ENCODE measurements around the gene SPATA2L. TPM values are rescaled to one million over a fixed set of nuclear protein-coding genes. Genes with fewer than 3 reads are reported as not detected.
A peak's percentile ranks its signal among the peaks of the same experiment; 100 is the strongest.
"Not testable (repeated sequence)": the region's sequence is repeated elsewhere in the genome, so short reads cannot be mapped to it uniquely, and the experiment has no call there.

The SPATA2L gene
- total and polyA plus RNA-seq, 3 experiments from 2014 or later, result 7.0 to 10.3 (median 7.6) TPM

DNA sequence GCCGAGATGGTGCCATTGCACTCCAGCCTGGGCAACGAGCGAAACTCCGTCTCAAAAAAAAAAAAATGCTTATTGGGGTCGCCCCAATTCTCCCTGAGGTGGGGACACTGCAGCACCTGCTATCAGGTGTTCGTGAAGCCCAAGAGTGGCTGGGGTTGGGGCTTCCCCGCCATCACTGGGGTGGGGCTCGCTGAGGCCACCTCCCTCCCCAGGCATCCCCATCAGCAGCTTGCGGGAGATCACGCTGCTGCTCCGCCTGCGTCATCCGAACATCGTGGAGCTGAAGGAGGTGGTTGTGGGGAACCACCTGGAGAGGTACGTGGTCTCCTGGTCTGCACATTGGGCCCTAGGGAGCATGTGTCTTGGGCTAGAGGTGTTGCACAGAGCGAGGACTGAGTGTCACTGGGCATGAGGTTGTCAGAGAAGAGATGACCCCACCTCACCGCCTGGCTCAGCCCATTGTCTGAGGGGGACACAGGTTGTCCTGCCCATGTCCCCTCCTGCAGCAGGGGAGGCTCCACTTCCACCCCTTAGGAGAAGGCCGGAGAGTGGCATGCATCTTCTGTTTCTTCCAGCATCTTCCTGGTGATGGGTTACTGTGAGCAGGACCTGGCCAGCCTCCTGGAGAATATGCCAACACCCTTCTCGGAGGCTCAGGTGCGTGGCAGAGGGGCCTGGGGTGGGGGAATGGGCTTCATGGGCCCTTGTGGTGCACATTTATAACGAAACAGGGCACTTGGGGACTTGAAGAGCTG, 10.1 kb downstream of the SPATA2L start:
- Mint-ChIP-seq H3K4me1 (peaks cover 9 to 28% (median 15%) of the 10 kb centered on the region in 3 donors), H3K9me3 (no peaks in the 10 kb centered on the region), H3K36me3 (peaks cover 0 to 50% (median 2%) of the 10 kb centered on the region in 3 donors), H3K27ac (no peak overlapping the region), H3K27me3 (no peaks in the 10 kb centered on the region), H3K4me3 (peak overlapping the region in 1 of 7 donors; percentile 66)
- POLR2A ChIA-PET, result no interaction called here
- Histone ChIP-seq H3K36me3 (ENCODE audit: insufficient read depth, low read length) (peaks cover 15% of the 10 kb centered on the region), H3K27ac (ENCODE audit: low read depth, low read length) (no peak overlapping the region), H3K9me3 (ENCODE audit: low read length) (no peaks in the 10 kb centered on the region), H3K4me3 (ENCODE audit: low read length) (no peak overlapping the region), H3K27me3 (ENCODE audit: insufficient read depth, low read length, poor library complexity, severe bottlenecking) (no peaks in the 10 kb centered on the region), H3K4me1 (ENCODE audit: insufficient read depth, low read length) (peaks cover 16% of the 10 kb centered on the region)
- CTCF ChIA-PET, result interaction anchor here (1.3 kb wide), 1 partner anchor 9 kb away, joined by 3 read pairs; no protein-coding TSS in a partner anchor
- DNase-seq, result no peak

DNA sequence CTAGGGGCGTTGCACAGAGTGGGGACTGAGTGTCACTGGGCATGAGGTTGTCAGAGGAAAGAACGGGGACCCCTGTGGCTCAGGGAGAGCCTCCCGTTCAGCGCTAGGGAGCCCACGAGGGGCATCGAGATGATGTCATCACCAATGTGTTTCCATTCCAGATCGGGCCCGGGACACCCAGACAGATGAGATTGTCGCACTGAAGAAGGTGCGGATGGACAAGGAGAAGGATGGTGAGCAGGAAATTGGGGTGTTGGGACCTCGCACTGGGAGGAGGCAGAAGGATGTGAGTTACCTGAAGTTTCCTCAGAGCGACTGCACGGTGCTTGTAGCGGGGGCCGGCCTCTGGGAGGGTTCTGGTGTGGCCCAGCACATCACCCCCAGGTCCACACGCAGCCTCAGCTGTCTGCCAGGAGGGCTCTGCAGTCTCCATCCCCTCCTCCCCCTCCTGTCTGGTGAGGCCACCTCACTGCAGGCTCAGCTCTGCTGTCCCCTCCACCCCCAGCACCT, 11.1 kb downstream of the SPATA2L start:
- peaks cover 0 to 49% (median 2%) of the 10 kb centered on the region in 3 donors for H3K36me3 Mint-ChIP-seq

GRCh38 chr16:89689621-89690020, 11.9 kb downstream of the SPATA2L start:
- H3K36me3 Mint-ChIP-seq, result peaks cover 0 to 41% (median 2%) of the 10 kb centered on the region in 3 donors
- H3K4me3 Mint-ChIP-seq; H3K4me3 ChIP-seq (ENCODE audit: low read length); H3K27ac Mint-ChIP-seq; H3K9me3 Mint-ChIP-seq; POLR2A ChIA-PET; H3K27me3 Mint-ChIP-seq; H3K9me3 ChIP-seq (ENCODE audit: low read length); DNase-seq; H3K27ac ChIP-seq (ENCODE audit: low read depth, low read length); H3K27me3 ChIP-seq (ENCODE audit: insufficient read depth, low read length, poor library complexity, severe bottlenecking): not testable (repeated sequence)
- CTCF ChIA-PET, result interaction anchor here (2.6 kb wide), 1 partner anchor 10 kb away, joined by 16 read pairs; no protein-coding TSS in a partner anchor
- peaks cover 12% of the 10 kb centered on the region for H3K4me1 ChIP-seq (ENCODE audit: insufficient read depth, low read length)
- H3K36me3 ChIP-seq (ENCODE audit: insufficient read depth, low read length), result peaks cover 15% of the 10 kb centered on the region
- peaks cover 8 to 21% (median 12%) of the 10 kb centered on the region in 3 donors for H3K4me1 Mint-ChIP-seq

More for the DNA sequence above, 11.1 kb downstream of the SPATA2L start:
- DNase-seq, result no peak
- ChIA-PET CTCF (interaction anchor here (2.6 kb wide), 1 partner anchor 10 kb away, joined by 16 read pairs; no protein-coding TSS in a partner anchor), POLR2A (no interaction called here)
- Histone ChIP-seq H3K27ac (ENCODE audit: low read depth, low read length) (no peak overlapping the region), H3K4me1 (ENCODE audit: insufficient read depth, low read length) (peaks cover 12% of the 10 kb centered on the region), H3K27me3 (ENCODE audit: insufficient read depth, low read length, poor library complexity, severe bottlenecking) (no peaks in the 10 kb centered on the region), H3K36me3 (ENCODE audit: insufficient read depth, low read length) (peaks cover 15% of the 10 kb centered on the region), H3K9me3 (ENCODE audit: low read length) (no peaks in the 10 kb centered on the region), H3K4me3 (ENCODE audit: low read length) (no peak overlapping the region)
- Mint-ChIP-seq H3K27me3 (no peaks in the 10 kb centered on the region), H3K4me3 (peak overlapping the region in 1 of 7 donors; percentile 24), H3K9me3 (no peaks in the 10 kb centered on the region), H3K27ac (peak overlapping the region in 1 of 8 donors; percentile 69), H3K4me1 (peaks cover 8 to 24% (median 12%) of the 10 kb centered on the region in 3 donors)

GRCh38 chr16:89689142-89689541, 12.4 kb downstream of the SPATA2L start:
- no peak overlapping the region for H3K27ac ChIP-seq (ENCODE audit: low read depth, low read length)
- H3K36me3 ChIP-seq (ENCODE audit: insufficient read depth, low read length), result peaks cover 15% of the 10 kb centered on the region
- DNase-seq, result no peak
- H3K4me1 ChIP-seq (ENCODE audit: insufficient read depth, low read length), result peaks cover 12% of the 10 kb centered on the region
- H3K36me3 Mint-ChIP-seq, result peaks cover 0 to 41% (median 2%) of the 10 kb centered on the region in 3 donors
- no peaks in the 10 kb centered on the region for H3K9me3 Mint-ChIP-seq
- no peaks in the 10 kb centered on the region for H3K9me3 ChIP-seq (ENCODE audit: low read length)
- no peak overlapping the region for H3K4me3 ChIP-seq (ENCODE audit: low read length)
- POLR2A ChIA-PET, result no interaction called here
- no peaks in the 10 kb centered on the region for H3K27me3 ChIP-seq (ENCODE audit: insufficient read depth, low read length, poor library complexity, severe bottlenecking)
- no peak overlapping the region for H3K27ac Mint-ChIP-seq
- H3K27me3 Mint-ChIP-seq, result no peaks in the 10 kb centered on the region
- no peak overlapping the region for H3K4me3 Mint-ChIP-seq
- peaks cover 8 to 21% (median 12%) of the 10 kb centered on the region in 3 donors for H3K4me1 Mint-ChIP-seq
- CTCF ChIA-PET, result interaction anchor here (2.6 kb wide), 1 partner anchor 11 kb away, joined by 16 read pairs; no protein-coding TSS in a partner anchor

DNA sequence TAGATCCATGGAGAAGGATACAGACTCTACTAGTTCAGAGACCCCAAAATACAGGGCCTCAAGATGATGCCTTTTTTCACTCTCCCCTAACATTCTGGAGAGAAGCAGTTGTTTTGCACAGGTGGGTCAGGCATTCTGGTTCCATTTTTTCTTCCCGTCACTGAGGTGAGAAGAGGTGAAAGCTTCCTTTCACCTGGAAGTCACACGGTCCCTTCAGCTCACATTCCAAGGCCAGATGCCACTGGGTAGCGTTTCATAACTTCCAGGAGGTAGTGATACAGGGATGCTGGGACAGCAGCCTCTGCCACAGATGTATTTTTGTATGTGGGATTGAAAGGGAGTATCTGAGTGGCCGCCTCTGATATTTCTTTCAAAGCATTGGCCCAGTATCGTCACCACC, 13.1 kb downstream of the SPATA2L start:
- POLR2A ChIA-PET, result no interaction called here
- H3K4me3 ChIP-seq (ENCODE audit: low read length), result no peak overlapping the region
- Mint-ChIP-seq H3K36me3 (peaks cover 0 to 33% (median 2%) of the 10 kb centered on the region in 3 donors), H3K27ac (peak overlapping the region in 2 of 8 donors; percentile 46 to 60), H3K4me3 (peak overlapping the region in 6 of 7 donors; percentile 61 to 92 (median 83)), H3K27me3 (no peaks in the 10 kb centered on the region), H3K4me1 (peaks cover 8 to 21% (median 12%) of the 10 kb centered on the region in 3 donors), H3K9me3 (no peaks in the 10 kb centered on the region)
- H3K27me3 ChIP-seq (ENCODE audit: insufficient read depth, low read length, poor library complexity, severe bottlenecking), result no peaks in the 10 kb centered on the region
- peaks cover 12% of the 10 kb centered on the region for H3K36me3 ChIP-seq (ENCODE audit: insufficient read depth, low read length)
- H3K9me3 ChIP-seq (ENCODE audit: low read length), result no peaks in the 10 kb centered on the region
- H3K27ac ChIP-seq (ENCODE audit: low read depth, low read length), result no peak overlapping the region
- no peak for DNase-seq
- CTCF ChIA-PET, result interaction anchor here (2.6 kb wide), 1 partner anchor 12 kb away, joined by 16 read pairs; no protein-coding TSS in a partner anchor
- H3K4me1 ChIP-seq (ENCODE audit: insufficient read depth, low read length), result peaks cover 12% of the 10 kb centered on the region

GRCh38 chr16:89687092-89687940, 14.2 kb downstream of the SPATA2L start:
- Mint-ChIP-seq H3K27ac (peak overlapping the region; percentile 61 to 85 (median 72)), H3K27me3 (no peaks in the 10 kb centered on the region), H3K36me3 (peaks cover 0 to 25% (median 2%) of the 10 kb centered on the region in 3 donors), H3K4me3 (peak overlapping the region; percentile 80 to 95 (median 84)), H3K9me3 (no peaks in the 10 kb centered on the region), H3K4me1 (peaks cover 8 to 21% (median 12%) of the 10 kb centered on the region in 3 donors)
- ChIA-PET POLR2A (interaction anchor here (0.5 to 2.1 kb wide), 4 partner anchors 12 to 338 kb away, joined by 3 to 7 read pairs (median 3); partner anchors contain the start of genes CHMP1A and SPATA33), CTCF (interaction anchor here (1.5 to 2.4 kb wide), 2 partner anchors 10 to 12 kb away, joined by 4 to 17 read pairs; no protein-coding TSS in a partner anchor)
- Histone ChIP-seq H3K36me3 (ENCODE audit: insufficient read depth, low read length) (peaks cover 11% of the 10 kb centered on the region), H3K9me3 (ENCODE audit: low read length) (no peaks in the 10 kb centered on the region), H3K4me1 (ENCODE audit: insufficient read depth, low read length) (peaks cover 12% of the 10 kb centered on the region), H3K27me3 (ENCODE audit: insufficient read depth, low read length, poor library complexity, severe bottlenecking) (no peaks in the 10 kb centered on the region), H3K27ac (ENCODE audit: low read depth, low read length) (peak overlapping the region; percentile 78), H3K4me3 (ENCODE audit: low read length) (peak overlapping the region; percentile 88)
- DNase-seq, result no peak

DNA sequence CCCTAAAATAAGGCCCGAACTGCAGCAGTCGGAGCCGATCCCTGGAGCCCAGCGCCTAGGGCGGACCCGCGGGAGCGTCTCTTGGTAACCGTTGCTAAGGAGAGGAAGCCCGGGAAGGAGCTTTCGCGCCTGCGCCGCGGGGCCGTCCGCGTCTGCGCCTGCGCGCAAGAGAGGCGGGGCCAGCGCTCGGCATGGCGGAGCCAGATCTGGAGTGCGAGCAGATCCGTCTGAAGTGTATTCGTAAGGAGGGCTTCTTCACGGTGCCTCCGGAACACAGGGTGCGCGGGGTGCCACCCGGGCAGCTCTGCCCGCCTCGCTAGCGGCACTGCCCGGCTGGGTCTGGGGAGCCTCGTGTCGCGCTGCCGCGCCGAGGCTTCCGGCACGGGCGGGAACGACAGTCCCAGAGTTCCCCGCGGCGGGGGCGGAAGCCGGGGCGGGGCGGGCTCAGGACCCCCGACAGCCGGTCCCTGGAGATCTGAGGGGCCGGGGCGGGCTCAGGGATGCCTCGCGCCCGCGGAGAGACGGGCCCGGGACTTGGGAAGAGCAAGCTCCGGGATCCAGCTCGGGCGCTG, 14.9 kb downstream of the SPATA2L start, which contains the start of gene CDK10:
Gene CDK10 (plus strand): TSS at position 170 of the 572 bp plus-strand sequence. CDS start 22 bp downstream, at position 192.
- CTCF ChIA-PET, result interaction anchor here (0.6 to 2.4 kb wide), 3 partner anchors 11 to 19 kb away, joined by 3 to 17 read pairs (median 4); no protein-coding TSS in a partner anchor
- H3K9me3 Mint-ChIP-seq, result no peaks in the 10 kb centered on the region
- peak within 1 kb of the TSS; percentile 89 to 98 (median 92) for H3K4me3 Mint-ChIP-seq
- peak within 1 kb of the TSS; percentile 88 for H3K4me3 ChIP-seq (ENCODE audit: low read length)
- no peaks in the 10 kb centered on the region for H3K27me3 Mint-ChIP-seq
- H3K36me3 Mint-ChIP-seq, result peaks cover 0 to 18% (median 2%) of the 10 kb centered on the region in 3 donors
- H3K36me3 ChIP-seq (ENCODE audit: insufficient read depth, low read length), result peaks cover 10% of the 10 kb centered on the region
- H3K27ac ChIP-seq (ENCODE audit: low read depth, low read length), result peak within 1 kb of the TSS; percentile 78
- H3K4me1 ChIP-seq (ENCODE audit: insufficient read depth, low read length), result peaks cover 12% of the 10 kb centered on the region
- no peaks in the 10 kb centered on the region for H3K9me3 ChIP-seq (ENCODE audit: low read length)
- peak within 1 kb of the TSS; percentile 86 to 95 (median 92) for H3K27ac Mint-ChIP-seq
- no peaks in the 10 kb centered on the region for H3K27me3 ChIP-seq (ENCODE audit: insufficient read depth, low read length, poor library complexity, severe bottlenecking)
- H3K4me1 Mint-ChIP-seq, result peaks cover 8 to 21% (median 12%) of the 10 kb centered on the region in 3 donors
- POLR2A ChIA-PET, result interaction anchor here (0.5 to 2.1 kb wide), 5 partner anchors 13 to 337 kb away, joined by 3 to 7 read pairs (median 3); partner anchors contain the start of genes CHMP1A, SPATA33 and TCF25
- DNase-seq, result peak; percentile 79 to 92 (median 90)

Measured in CD8-positive, alpha-beta memory T cell (primary cell).